Measurements from ENCODE around the gene AP4M1.

AP4M1 gene

DNA sequence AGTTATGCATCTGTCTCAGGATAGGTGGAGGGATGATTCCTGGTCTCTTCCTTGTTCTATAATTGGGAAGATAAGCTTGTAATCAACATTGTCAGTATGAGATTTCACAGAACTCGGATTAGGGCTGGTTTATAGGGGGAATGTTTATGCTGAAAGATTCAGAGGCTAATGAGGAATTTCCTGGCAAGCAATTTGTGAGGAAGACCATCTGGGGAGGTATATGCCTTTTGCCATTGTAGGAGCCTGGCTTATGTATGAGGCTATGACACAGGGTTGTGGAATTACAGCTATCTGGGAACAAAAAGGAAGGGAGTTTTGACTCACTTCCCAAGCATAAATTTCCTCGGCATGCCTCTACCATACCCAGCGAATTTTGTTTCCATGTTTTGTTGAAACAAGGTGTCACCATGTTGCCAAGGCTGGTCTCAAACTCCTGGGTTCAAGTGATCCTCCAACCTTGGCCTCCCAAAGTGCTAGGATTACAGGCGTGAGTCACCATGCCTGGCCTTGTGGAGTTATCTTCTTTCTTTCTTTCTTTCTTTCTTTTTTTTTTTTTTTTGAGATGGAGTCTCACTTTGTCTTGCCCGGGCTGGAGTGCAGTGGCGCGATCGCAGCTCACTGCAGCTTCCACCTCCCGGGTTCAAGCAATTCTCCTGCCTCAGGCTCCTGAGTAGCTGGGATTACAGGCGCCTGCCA is 14.2 kb upstream of the AP4M1 start:
- DNase-seq (ENCODE audit: low spot score): peak; percentile 51

DNA sequence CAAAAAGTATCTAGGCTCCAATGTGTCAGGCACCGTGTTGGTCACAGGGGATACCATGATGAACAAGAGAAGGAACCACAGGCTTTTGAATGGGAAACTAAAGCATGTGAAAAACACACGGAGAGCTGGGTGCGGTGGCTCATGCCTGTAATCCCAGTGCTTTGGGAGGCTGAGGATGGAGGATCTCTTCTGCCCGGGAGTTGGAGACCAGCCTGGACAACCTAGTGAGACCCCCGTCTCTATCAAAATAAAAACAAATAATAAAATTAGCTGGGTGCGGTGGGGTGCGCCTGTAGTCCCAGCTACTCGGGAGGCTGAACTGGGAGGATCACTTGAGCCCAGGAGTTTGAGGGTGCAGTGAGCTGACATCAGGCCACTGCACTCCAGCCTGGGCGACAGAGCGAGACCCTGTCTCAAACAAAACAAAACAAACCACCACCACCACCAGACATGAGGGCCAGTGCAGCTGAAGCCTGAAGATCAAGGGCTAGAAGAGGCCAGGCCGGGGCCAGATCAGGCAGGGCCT is 13.3 kb upstream of the AP4M1 start:
- no peak for DNase-seq (ENCODE audit: low spot score)

DNA sequence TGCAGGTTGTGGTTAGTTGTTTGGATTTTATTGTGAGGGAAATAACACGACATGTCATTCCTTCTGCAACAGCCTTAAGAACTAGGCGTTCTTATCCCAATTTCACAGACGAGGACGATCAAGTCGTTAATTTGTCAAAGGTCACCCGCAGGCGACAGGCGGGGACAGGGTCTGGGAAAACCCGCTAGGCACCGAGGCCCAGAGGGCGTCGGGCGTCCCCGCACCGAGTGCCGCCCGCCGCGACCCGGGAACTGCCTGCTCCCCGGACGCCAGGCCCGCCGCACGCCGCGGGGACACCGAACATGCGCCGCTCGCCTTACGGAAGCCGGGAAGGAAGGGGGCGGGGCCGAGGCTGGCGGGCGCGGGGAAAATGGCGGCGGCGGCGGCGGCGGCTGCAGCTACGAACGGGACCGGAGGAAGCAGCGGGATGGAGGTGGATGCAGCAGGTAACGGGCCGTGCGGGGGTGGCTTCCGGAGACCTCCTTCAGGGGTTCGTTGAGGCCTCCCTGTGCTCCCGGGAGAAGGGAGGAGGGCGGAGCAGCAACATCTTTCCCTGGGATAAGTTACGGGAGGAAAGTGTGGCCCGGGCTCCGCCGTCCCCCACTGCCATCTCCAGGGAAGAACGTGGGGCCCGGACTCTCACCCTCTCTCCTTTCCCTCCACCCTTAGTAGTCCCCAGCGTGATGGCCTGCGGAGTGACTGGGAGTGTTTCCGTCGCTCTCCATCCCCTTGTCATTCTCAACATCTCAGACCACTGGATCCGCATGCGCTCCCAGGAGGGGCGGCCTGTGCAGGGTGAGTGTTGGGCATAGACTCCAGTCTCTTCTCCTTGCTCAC is 12.6 kb upstream of the AP4M1 start, which contains the start of gene COPS6:
Gene COPS6 (plus strand): TSS at position 349 of the 837 bp plus-strand sequence. CDS start 22 bp downstream, at position 371.
- DNase-seq (ENCODE audit: low spot score): peak; percentile 83

DNA sequence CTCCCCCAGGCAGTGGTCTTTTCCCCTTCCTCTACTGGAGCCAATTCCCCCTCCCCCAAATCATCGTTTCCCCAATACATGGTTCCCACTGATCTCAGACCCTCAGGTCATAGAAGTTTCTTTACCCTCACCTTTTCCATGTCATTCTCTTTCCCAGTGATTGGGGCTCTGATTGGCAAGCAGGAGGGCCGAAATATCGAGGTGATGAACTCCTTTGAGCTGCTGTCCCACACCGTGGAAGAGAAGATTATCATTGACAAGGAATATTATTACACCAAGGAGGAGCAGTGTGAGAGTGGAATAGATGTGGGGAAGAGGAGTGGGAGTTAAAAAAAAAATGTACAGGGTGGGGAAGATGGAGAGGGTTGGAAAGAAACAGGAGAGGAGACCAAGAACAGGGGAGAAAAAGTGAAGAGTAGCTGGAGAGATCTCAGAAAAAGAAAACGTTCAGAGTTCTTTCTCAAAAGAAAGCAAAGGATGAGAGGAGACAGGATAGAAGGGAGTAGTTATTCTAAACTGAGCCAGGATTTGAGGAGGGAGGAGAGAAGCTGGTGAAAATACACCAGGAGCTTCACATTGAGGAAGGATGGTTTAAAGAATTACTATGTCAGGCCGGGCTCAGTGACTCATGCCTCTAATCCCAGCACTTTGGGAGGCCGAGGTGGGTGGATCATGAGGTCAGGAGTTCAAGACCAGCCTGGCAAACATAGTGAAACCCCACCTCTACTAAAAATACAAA is 11.8 kb upstream of the AP4M1 start:
- no peak for DNase-seq (ENCODE audit: low spot score)

DNA sequence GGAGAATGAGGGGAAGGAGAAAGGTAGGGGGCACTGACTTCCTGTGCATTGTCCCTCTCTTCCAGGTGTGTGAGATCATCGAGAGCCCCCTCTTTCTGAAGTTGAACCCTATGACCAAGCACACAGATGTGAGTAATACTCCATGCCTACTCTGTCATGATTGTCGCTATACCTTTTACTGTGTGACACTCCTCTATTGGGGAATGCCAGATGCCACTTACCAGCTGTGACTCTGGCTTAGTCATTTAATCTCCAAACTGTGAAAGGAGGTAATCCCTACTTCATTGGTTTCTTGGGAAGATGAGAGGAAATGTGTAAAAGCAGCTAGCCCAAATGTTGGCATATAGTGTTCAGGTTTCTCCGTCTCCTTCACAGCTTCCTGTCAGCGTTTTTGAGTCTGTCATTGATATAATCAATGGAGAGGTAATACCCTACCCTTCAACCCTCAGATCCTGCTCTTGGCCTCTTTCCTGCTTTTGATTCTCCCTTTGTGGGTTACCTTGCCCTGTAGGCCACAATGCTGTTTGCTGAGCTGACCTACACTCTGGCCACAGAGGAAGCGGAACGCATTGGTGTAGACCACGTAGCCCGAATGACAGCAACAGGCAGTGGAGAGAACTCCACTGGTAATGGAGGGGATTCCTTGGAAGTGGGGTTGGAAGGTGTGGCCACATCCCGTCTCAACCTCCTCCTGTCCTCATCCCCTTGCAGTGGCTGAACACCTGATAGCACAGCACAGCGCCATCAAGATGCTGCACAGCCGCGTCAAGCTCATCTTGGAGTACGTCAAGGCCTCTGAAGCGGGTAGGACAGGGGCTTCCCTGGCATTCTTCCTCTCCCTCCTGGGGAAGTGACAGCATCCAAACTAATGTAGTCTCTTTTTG is 10.7 kb upstream of the AP4M1 start:
- no peak for DNase-seq (ENCODE audit: low spot score)

DNA sequence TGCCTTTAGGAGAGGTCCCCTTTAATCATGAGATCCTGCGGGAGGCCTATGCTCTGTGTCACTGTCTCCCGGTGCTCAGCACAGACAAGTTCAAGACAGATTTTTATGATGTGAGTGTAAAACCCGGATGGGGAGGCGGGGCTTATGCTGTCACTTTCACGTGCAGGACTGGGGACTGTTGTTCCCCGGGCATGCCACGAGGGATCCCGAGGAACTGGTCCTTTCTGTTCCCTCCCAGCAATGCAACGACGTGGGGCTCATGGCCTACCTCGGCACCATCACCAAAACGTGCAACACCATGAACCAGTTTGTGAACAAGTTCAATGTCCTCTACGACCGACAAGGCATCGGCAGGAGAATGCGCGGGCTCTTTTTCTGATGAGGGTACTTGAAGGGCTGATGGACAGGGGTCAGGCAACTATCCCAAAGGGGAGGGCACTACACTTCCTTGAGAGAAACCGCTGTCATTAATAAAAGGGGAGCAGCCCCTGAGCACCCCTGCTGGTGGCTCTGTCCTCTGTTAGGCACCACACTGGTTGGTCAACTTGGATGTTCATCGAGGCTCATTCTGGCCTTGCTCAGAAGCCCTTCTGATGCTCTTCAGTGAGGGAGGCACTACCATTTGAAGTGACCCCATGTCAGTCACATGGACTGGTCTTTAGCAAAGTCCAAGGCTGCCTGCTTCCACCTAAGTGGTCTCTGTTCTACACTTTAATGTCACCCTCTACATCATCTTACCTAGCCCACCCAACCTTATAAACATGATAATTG is 9.8 kb upstream of the AP4M1 start:
- no peak for DNase-seq (ENCODE audit: low spot score)

DNA sequence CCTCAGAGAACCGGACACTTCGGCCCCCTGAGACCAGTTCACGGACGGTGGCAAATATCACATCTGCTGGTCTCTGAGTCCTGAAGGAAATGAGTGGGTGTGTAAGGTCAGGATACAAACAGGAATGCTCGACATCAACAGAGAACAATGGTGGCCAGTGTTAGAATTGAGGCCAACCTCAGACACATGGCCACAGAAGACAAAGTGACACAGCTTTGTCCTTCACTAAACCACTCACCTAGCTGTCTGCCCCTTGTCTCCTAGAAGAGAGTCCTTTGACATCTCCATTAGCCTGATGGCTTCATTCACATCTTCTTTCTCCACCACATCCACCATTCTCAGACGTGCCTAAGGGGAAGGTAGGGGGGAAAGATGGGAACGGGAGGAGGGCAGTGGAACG is 8.4 kb upstream of the AP4M1 start:
- no peak for DNase-seq (ENCODE audit: low spot score)

DNA sequence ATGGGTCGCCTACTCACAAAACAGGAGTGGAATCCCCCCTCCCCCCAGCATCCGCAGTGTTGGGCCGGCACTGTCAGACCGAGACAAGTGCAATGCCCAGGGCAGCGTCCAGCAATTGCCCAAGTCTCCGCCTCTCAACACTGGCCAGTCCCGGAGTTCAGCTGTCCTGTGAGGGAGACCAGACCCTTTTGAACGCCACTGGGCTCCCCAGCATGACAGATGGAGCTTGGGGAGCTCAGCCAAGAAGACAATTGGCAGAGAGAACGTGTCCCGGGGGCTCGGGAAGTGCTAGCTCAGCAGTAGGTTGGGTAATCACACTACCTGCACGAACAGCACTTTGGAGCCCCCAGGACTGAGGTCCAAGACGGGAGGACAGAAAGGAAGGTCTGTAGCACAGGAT is 7.9 kb upstream of the AP4M1 start:
- no peak for DNase-seq (ENCODE audit: low spot score)

DNA sequence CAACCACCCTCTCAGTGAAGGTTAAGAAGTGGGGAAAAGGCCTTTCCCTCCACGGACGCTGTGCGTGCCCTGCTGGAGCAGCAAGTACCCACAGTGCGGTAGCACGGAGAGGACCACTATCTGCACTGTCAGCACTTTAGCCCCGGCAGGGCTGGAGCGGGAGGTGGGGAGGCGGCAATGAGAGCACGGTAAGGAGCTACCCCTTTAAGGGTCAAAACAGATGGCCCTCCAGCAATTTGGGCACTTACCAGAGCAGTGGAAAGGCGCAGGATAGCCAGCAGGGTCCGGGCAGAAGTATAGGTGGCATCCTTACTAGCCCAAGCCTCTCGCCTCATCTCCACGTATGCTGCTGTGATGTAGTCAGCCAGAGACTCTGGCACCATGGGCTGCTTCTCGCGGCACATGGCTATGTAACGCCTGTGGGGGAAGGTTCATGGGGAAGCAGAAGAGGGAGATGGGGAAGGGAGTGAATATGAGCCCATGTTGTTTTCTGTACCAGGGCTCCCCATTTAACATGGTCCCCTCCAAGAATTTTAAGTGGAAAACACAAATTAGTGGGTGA is 7.4 kb upstream of the AP4M1 start:
- no peak for DNase-seq (ENCODE audit: low spot score)

DNA sequence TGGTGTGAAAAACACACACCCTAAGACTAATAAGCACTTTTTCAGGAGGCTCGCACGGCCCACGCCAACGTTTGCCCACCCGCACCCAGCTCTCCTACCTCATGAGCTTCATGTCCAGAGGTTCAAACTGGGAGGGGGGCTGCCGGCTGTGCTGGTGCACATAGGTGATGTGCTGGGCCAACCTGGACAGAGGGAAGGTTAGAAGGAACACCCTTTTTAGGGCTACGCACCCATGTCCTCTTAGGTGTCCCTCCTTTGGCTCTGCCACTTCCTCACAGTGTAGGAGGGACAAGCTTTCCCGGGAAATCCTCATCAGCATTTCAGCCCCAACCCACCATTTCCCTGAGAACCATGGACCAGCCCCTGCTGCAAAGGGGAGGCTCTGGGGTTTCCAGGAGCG is 6.2 kb upstream of the AP4M1 start:
- DNase-seq (ENCODE audit: low spot score): no peak

DNA sequence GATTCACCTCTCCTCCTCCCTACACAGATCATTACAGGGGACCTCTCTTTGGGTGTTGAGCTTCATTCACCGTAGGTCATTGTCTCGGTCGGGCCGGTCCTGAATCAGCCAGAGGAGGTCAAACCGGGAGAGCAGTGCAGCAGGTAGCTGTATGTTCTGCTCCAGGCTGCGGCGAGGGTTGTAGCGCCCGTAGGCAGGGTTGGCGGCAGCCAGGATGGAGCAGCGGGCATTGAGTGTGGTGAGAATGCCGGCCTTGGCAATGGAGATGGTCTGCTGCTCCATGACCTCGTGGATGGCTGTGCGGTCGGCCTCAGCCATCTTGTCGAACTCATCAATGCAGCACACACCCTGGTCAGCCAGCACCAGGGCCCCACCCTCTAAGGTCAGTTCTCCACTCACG is 5.7 kb upstream of the AP4M1 start:
- DNase-seq (ENCODE audit: low spot score): no peak

DNA sequence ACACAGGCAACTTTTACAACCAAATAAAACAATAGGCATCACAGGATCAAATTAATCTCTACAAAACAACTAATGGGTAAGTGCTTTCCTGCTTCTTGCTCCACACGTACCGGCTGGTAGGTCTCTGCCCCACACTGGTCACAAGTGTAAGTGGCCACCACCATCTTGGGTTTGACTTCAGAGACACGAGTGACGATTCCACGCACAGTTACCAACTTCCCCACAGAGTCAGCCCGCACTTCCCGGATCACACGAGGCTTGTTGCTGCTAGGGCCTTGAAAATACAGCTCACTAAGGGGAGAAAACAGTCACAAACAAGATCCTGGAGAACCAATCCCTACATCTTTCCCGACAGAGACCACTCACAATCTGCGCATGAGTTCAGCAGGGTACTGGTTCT is 2.5 kb upstream of the AP4M1 start:
- DNase-seq (ENCODE audit: low spot score): no peak

DNA sequence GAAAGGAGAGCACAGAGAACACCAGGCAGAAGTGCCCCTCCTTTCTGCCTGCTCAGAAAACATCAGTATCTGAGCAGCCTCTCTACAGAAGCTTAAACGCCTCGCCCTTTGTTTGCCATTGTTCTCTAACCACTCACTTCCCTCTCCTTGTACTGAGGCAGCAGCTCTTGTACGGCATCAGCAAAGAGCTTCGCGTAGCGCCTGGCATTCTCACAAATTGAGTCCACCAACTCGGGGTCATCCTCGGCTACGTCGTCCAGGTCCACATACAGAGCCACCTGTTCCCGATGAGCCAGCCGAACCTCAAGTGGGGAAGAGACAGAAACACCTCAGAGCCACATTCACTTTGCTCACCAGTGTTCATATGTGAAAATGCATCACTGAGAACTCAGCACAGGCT is 2.0 kb upstream of the AP4M1 start:
- DNase-seq (ENCODE audit: low spot score): no peak

DNA sequence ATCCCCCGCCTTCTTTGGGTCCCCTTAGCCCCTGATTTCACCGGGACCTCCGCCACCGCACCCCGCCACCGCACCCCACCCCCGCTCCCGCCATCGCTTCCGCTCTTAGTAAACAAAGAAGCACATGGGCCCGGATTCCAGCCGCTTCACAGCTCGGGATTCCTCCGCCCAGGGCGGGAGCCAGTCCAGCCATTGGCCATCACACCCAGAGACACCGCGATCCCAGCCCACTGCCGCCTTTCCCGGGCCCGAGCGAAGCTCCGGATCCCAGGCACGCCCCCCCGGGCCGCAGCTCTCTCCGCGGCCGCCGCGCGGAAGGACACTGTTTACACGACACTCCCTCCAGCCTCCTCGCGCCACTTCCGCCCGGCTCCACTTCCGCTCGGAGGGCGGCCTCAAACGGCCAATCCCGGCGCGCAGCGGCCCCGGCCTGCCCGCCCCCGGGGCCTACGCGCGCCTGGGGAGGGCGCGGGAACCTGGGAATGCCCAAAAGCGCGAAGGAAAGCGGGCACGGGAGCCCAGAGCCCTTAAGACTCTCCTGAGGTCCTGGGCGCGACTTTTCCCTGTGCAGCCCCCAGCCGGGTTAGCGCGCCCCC is 925 bp upstream of the AP4M1 start:
- DNase-seq (ENCODE audit: low spot score): peak; percentile 99

DNA sequence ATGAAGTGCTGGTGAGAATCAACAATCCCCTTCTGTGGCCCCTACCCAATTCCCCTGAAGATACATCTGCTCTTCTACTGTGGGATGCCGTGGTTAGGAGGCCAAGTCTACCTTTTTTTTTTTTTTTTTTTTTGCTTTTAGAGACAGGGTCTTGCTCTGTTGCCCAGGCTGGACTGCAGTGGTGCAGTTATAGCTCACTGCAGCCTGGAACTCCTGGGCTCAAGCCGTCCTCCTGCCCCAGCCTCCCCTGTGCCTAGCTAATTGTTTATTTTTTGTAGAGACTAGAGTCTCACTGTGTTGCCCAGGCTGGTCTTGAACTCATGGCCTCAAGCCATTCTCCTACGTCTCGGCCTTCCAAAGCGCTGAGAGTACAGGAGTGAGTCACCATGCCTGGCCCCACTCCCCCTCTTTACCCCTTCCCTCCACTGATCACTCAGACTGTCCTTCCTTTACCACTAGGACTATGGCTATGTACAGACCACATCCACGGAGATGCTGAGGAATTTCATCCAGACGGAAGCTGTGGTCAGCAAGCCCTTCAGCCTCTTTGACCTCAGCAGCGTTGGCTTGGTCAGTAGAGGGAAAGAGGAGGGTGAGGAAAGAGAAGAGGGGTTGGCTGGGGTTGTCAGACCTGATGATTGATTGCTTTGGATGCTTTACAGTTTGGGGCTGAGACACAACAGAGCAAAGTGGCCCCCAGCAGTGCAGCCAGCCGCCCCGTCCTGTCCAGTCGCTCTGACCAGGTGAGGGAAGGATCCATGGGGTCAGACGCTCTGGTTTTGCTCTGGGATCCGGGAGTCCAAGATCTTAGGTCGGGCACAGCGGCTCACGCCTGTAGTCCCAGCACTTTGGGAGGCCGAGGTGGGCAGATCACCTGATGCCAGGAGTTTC is 1.8 kb downstream of the AP4M1 start:
- no peak for DNase-seq (ENCODE audit: low spot score)

DNA sequence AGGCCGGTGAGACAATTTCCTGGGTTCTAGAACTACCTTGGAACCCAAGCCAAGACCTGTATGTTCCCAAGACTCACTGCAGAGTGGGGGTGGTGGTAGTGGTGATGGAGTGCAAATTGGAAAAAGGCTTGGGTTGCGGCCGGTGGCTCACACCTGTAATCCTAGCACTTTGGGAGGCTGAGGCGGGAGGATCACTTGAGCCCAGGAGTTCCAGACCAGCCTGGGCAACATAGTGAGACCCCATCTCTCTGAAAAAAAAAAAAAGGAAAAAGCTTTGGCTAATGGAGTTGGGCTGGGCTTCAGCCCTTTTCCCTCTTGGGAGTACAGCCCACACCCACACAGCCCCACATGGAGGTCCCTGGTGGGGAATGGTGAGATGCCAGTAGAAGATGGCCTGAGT is 4.1 kb downstream of the AP4M1 start:
- no peak for DNase-seq (ENCODE audit: low spot score)

DNA sequence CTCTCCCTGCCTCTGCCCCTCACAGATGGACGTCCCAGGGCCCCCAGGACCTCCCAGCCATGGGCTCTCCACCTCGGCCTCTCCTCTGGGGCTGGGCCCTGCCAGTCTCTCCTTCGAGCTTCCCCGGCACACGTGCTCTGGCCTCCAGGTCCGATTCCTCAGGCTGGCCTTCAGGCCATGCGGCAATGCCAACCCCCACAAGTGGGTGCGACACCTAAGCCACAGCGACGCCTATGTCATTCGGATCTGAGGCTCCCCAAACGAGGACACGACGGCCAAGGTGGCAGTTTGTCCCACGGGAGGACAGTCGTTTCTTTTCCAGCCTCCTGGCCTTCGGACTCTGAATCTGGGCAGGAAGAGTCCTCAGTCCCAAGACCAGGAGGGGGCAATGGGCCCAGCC is 5.2 kb downstream of the AP4M1 start:
- no peak for DNase-seq (ENCODE audit: low spot score)

DNA sequence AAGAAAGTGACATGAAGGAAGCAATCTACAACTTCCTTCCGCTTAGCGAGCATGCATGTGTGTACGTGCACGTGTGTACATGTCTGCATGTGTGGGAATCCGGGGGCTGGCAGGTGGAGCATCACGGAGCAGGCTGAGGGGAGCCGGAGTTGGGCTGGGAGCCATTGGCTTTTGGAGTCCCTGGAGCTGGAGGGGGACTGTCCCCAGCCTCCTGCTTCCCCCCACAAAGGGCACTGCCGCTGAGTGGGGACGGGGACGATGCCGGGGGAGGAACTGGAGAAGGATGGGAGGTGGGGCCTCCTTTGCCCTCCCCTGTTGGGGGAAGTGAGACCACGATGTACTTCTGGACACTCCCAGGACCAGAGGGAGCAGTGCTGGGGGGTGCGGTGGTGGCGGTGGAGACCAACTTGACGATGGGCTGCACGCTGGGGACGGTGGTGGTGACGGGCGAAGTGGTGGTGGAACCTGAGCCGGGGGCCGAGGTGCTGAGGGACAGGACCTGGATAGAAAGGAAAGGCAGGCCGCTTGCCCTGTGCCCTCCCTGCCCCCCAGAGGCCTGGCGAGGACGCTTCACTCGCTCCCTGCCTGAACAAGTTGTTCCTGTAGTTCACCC is 5.8 kb downstream of the AP4M1 start:
- DNase-seq (ENCODE audit: low spot score): no peak

DNA sequence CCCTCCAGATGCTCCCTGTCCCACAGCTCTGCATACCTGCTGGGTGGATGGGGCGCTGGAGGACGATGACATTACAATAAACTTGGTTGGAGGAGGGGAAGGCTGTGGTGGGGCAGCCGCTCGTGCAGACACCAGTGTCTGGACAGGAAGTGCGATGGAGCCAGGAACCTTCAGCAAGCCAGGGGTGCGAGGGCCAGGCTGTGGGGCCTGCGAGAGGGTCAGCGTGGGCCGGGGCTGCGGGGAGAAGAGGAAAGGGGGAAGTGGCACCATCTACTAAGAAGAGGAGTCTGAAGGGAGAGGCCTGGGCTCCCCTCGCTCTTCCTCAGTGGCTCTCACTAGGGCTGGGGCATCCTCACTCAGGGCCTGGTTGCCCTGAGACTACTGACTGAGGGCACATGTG is 6.4 kb downstream of the AP4M1 start:
- no peak for DNase-seq (ENCODE audit: low spot score)
